Effector memory CD4-positive, alpha-beta T cell (primary cell): ENCODE results near the gene TNFRSF8.
"Not testable (repeated sequence)": the region's sequence is repeated elsewhere in the genome, so short reads cannot be mapped to it uniquely, and the experiment has no call there.

Source experiments
- DNase-seq, 3 donors: peaks; one replicate each; pipeline ENCODE4 v3.0.0-alpha.2; 2020
- H3K27ac ChIP-seq: 2 replicates; pipeline ENCODE4 v1.7.0; 2013; ENCODE audit warnings: mild to moderate bottlenecking, low read length, moderate library complexity; ENCODE audit not compliant: insufficient read depth, poor library complexity, severe bottlenecking
- H3K27me3 ChIP-seq: replicated peaks from 2 replicates; pipeline ENCODE4 v1.7.0; 2013; ENCODE audit warnings: mild to moderate bottlenecking, low read length; ENCODE audit not compliant: insufficient read depth, control insufficient read depth, poor library complexity, severe bottlenecking
- H3K36me3 ChIP-seq: 2 replicates; pipeline ENCODE4 v1.7.0; 2013; ENCODE audit warnings: mild to moderate bottlenecking, low read length, moderate library complexity; ENCODE audit not compliant: control insufficient read depth, insufficient read depth
- H3K4me1 ChIP-seq: 2 replicates; pipeline ENCODE4 v1.7.0; 2013; ENCODE audit warnings: low read length, mild to moderate bottlenecking; ENCODE audit not compliant: control insufficient read depth, insufficient read depth, poor library complexity, severe bottlenecking
- H3K4me3 ChIP-seq: 2 replicates; pipeline ENCODE4 v1.7.0; 2013; ENCODE audit warnings: low read length, low read depth, mild to moderate bottlenecking; ENCODE audit not compliant: insufficient read depth, poor library complexity, severe bottlenecking
- H3K9me3 ChIP-seq: 2 replicates; pipeline ENCODE4 v1.7.0; 2013; ENCODE audit warnings: mild to moderate bottlenecking, low read length, moderate library complexity; ENCODE audit not compliant: control insufficient read depth

Gene TNFRSF8

DNA sequence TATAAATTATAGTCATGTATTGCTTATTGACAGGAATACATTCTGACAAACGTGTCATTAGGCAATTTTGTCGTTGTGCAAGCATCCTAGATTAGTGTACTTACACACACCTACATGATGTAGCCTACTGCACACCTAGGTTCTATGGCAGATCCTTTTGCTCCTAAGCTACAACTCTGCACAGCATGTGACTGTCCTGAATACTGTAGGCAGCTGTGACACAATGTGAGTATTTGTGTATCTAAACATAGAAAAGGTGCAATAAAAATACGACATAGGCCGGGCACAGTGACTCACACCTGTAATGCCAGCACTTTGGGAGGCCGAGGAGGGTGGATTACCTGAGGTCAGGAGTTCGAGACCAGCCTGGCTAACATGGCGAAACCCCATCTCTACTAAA is 36.5 kb downstream of the TNFRSF8 start:
- no peak for DNase-seq
- H3K27me3 ChIP-seq = no peaks in the 10 kb centered on the region
- H3K36me3 ChIP-seq = no peaks in the 10 kb centered on the region
- no peak overlapping the region for H3K4me3 ChIP-seq
- no peaks in the 10 kb centered on the region for H3K9me3 ChIP-seq
- no peak overlapping the region for H3K27ac ChIP-seq
- no peaks in the 10 kb centered on the region for H3K4me1 ChIP-seq

DNA sequence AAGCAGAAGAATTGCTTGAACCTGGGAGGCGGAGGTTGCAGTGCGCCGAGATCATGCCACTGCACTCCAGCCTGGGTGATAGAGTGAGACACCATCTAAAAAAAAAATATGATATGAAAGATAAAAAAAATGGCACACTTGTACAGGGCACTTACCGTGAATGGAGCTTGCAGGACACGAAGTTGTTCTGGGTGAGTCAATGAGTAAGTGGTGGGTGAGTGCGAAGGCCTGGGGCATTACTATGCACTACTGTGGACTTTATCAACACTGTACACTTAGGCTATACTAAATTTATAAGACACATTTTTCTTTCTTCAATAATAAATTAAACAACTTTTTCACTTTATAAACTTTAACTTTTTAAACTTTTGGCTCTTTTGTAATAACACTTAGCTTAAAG is 37.0 kb downstream of the TNFRSF8 start:
- Histone ChIP-seq H3K36me3 (no peaks in the 10 kb centered on the region), H3K4me3 (no peak overlapping the region), H3K9me3 (no peaks in the 10 kb centered on the region), H3K27ac (no peak overlapping the region), H3K27me3 (no peaks in the 10 kb centered on the region), H3K4me1 (no peaks in the 10 kb centered on the region)
- no peak for DNase-seq

- DNase-seq, H3K27me3 ChIP-seq, H3K36me3 ChIP-seq, H3K4me1 ChIP-seq, H3K27ac ChIP-seq, H3K9me3 ChIP-seq, H3K4me3 ChIP-seq: not testable (repeated sequence)
Measured at GRCh38 chr1:12101120-12101519, 38.0 kb downstream of the TNFRSF8 start.

DNA sequence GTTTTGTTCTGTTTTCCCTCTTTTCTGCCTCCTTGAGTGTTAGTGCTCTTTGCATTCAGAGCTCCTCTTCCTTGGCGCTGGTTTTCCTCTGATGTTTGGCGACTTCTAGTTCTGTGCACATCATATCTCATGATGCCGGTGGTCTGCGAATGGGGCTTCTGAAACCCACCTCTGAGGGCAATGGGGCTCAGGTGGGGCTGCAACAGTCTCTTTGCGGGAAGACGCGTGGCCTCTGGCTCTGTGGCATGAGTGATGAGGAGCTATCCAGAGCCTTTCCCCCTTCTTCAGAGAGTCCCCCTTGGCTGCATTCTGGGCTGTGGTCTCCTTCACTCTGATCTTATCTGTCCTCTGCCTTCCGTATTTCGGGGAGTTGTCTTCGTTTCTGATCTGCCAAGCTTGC is 39.0 kb downstream of the TNFRSF8 start:
- no peaks in the 10 kb centered on the region for H3K27me3 ChIP-seq
- H3K36me3 ChIP-seq = no peaks in the 10 kb centered on the region
- H3K9me3 ChIP-seq = no peaks in the 10 kb centered on the region
- H3K4me1 ChIP-seq = no peaks in the 10 kb centered on the region
- no peak for DNase-seq
- no peak overlapping the region for H3K27ac ChIP-seq
- H3K4me3 ChIP-seq = no peak overlapping the region

GRCh38 chr1:12104417-12104816 is 41.3 kb downstream of the TNFRSF8 start:
- Histone ChIP-seq H3K4me1 (no peaks in the 10 kb centered on the region), H3K9me3 (no peaks in the 10 kb centered on the region), H3K4me3 (no peak overlapping the region), H3K36me3 (no peaks in the 10 kb centered on the region), H3K27ac (no peak overlapping the region), H3K27me3 (no peaks in the 10 kb centered on the region)
- DNase-seq = no peak

- Histone ChIP-seq H3K4me3 (no peak overlapping the region), H3K9me3 (no peaks in the 10 kb centered on the region), H3K27me3 (no peaks in the 10 kb centered on the region), H3K27ac (no peak overlapping the region), H3K4me1 (no peaks in the 10 kb centered on the region), H3K36me3 (no peaks in the 10 kb centered on the region)
- DNase-seq = no peak
Measured at GRCh38 chr1:12106153-12106552, 43.0 kb downstream of the TNFRSF8 start.

GRCh38 chr1:12106861-12107260 is 43.8 kb downstream of the TNFRSF8 start:
- not testable (repeated sequence) for H3K36me3 ChIP-seq, H3K4me3 ChIP-seq, H3K4me1 ChIP-seq, H3K27me3 ChIP-seq, DNase-seq, H3K27ac ChIP-seq, H3K9me3 ChIP-seq

DNA sequence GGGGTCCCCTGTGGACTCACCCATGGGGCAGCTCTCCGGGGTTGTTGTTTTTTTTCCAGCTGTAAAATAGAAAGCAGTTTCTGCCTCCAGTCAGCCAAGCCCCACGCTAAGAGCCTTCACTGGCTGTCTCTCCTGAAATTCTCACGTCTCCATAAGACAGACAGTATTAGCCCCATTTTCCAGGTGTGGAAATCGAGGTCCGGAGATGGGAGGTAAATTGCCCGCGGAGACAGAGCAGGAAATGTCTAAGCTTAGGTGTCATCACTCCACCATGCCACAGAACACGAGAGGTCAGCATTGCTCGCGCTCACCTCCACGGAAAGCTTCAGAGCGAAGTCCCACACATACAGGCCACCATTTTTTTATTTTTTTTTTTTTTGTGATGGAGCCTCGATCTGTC is 44.6 kb downstream of the TNFRSF8 start:
- H3K4me1 ChIP-seq = no peaks in the 10 kb centered on the region
- H3K4me3 ChIP-seq = no peak overlapping the region
- no peaks in the 10 kb centered on the region for H3K36me3 ChIP-seq
- H3K27me3 ChIP-seq = no peaks in the 10 kb centered on the region
- H3K9me3 ChIP-seq = no peaks in the 10 kb centered on the region
- no peak overlapping the region for H3K27ac ChIP-seq
- no peak for DNase-seq

GRCh38 chr1:12109901-12110300 is 46.8 kb downstream of the TNFRSF8 start:
- H3K4me1 ChIP-seq = no peaks in the 10 kb centered on the region
- H3K9me3 ChIP-seq = no peaks in the 10 kb centered on the region
- H3K27me3 ChIP-seq = no peaks in the 10 kb centered on the region
- H3K27ac ChIP-seq = no peak overlapping the region
- no peak overlapping the region for H3K4me3 ChIP-seq
- no peaks in the 10 kb centered on the region for H3K36me3 ChIP-seq
- no peak for DNase-seq

DNA sequence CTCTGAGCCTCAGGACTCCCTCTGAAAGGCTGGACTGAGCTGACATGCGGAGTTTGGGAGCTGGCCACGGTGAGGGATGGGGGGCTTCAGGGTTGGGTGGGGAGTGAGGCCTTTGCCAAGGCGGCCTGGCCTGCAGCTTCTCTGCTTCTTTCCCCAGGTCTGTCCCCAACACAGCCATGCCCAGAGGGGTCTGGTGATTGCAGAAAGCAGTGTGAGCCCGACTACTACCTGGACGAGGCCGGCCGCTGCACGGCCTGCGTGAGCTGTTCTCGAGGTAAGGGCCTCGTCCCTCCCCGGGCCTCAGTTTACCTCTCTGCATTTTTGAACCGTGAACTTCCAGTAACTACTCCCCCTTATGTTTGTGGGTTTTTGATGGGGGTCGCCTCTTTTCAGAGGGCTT is 48.6 kb downstream of the TNFRSF8 start:
- Histone ChIP-seq H3K27me3 (no peaks in the 10 kb centered on the region), H3K9me3 (no peaks in the 10 kb centered on the region), H3K4me3 (no peak overlapping the region), H3K4me1 (no peaks in the 10 kb centered on the region), H3K27ac (no peak overlapping the region), H3K36me3 (no peaks in the 10 kb centered on the region)
- DNase-seq = no peak

DNA sequence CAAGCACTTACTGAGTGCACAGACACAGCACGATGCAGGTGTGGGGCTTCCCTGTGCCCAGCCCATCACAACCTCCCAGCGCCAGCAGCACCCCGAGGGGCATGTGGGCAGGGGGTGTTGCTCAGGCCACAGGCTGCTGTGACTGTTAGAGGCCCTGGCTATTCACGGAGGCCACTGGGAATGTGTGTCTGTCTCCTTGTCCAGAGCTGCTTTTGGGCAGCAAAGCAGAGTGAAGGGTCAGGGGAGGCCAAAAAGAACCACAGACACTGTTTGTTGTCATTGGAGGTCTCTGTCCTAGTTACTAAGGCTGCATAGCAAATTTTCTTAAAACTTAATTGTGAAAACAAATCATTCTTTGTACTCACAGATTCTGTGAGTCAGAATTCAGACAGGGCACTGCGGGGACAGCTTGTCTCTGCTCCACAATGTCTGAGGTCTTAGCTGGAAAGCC is 49.6 kb downstream of the TNFRSF8 start:
- no peaks in the 10 kb centered on the region for H3K9me3 ChIP-seq
- no peak overlapping the region for H3K27ac ChIP-seq
- H3K4me3 ChIP-seq = no peak overlapping the region
- H3K27me3 ChIP-seq = no peaks in the 10 kb centered on the region
- H3K4me1 ChIP-seq = no peaks in the 10 kb centered on the region
- no peaks in the 10 kb centered on the region for H3K36me3 ChIP-seq
- DNase-seq = no peak
